Putamen (tissue), 1 donor: ENCODE data around the gene WDR18.

ENCODE experiments used
- DNase-seq: peaks from one replicate; pipeline ENCODE4 v3.0.0-alpha.2; 2016; ENCODE audit warnings: low spot score

Gene WDR18

DNA sequence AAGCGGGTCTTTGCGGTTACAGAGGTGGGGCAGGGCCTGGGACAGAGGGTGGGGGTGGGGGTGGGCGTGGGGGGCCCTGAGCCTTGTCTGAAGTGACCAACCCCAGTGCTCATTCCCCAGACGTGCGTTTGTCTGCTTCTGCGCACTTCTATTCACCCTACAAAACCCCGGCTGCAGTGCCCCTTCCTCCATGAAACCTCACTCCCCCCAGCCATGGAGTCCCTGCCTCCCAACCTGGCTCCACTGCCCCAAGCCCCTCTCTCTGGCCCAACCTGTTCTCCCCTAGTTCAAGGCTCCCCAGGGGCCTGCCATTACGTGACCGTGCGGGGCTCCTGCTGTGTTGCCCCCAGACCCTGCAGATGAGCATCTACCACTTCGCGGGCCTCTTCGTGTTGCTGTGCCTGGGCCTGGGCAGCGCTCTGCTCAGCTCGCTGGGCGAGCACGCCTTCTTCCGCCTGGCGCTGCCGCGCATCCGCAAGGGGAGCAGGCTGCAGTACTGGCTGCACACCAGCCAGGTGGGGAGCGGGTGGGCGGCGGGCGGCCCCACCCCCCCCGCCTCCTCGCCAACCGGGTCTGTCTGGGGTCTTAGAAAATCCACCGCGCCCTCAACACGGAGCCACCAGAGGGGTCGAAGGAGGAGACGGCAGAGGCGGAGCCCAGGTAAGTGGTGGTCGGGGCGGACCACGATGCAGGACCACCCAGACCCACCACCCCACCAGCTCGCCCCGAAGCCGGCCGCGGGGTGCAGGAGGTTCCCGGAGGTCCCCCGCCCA lies 24.3 kb downstream of the WDR18 start:
- no peak for DNase-seq

DNA sequence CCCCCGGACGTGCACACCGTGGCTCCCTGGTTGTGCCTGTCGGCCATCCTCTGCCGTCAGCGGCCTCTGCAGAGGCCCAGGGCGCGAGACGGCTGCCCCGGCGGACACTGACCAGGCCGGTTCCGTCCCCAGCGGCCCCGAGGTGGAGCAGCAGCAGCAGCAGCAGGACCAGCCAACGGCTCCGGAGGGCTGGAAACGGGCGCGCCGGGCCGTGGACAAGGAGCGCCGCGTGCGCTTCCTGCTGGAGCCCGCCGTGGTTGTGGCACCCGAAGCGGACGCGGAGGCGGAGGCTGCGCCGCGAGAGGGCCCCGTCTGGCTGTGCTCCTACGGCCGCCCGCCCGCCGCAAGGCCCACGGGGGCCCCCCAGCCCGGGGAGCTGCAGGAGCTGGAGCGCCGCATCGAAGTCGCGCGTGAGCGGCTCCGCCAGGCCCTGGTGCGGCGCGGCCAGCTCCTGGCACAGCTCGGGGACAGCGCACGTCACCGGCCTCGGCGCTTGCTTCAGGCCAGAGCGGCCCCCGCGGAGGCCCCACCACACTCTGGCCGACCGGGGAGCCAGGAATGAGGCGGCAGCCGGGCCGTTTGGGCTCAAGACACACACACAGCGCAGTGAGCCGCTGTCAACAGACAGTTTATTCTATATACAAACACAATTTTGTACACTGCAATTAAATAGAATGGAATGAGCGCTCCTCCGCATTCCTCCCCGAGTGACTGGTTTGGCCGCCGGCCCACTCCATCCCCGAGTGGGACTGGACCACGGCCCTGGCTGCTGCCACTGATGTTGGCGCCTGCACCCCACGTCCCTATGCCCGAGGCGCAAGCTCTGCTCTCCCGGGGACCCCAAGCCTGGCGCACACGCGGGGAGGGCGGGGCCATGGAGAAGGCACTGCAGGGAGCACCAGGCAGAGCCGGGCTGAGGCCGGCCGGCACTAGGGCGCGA lies 25.2 kb downstream of the WDR18 start:
- DNase-seq = no peak

DNA sequence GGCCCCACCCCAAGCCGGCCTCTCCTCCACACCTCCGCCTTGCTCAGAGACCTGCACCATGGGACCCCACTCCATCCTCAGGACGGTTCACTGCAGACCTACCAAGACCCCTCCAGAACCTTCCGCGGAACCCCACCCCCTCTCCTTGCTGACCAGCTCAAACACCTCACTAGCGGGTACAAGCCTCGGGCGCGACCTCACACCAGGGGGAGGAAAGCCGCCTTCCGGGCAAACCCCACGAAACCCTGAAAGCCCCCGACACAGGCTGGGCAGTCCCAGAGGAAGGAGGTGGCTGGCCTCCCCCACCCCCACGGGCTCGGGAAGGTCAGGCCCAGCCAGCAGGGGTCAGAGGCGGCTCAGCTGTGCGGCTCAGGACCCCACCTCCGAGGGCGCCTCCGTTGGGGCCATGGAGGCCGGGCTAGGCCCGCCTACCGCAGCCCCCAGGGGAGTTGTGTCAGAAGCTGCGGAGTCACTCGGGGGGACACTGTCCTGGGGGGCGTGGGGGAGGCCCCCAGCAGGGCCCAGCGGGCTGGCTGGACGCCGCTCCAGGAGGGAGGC lies 25.9 kb downstream of the WDR18 start:
- DNase-seq = no peak

DNA sequence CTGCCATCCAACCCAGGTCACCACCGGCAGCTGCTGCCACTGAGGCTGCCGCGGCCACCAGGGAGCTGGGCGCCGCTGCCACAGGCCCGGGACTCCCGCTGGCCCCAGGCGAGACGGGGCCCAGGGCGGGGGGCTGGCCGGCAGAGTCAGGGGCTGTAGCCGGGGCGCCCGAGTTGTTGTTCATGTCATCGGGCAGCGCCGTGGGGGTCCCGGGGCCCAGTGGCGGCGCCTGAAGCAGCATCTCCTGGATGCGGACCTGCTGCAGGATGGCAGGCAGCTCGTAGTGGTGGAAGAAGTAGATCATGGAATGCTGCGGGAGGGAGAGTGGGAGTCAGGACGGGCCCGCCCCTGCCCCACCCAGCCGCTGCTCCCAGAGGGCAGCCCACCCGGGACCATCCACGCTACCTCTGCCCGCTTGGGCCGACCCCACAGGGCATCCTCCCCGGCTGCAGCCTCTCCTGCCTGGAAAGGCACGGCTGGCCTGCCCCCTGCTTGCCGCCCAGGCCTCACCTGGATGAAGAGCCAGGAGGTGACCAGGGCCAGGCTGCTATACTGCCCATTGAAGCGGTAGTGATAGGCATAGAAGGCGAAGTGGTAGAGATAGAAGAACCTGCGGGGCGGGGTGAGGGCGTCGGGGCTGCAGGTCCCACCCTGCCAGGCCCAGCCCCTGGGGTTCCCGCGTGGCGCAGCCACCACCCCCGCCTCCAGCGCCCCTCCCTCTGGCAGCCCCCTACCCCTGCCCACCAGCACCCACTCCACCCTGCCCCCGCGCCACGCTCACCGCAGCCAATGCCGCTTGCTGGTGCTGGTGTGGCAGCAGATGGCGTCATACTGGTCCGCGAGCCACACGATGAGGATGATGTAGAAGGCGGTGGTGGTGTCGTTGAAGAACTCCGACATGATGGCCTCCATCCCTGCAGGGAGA lies 26.7 kb downstream of the WDR18 start:
- no peak for DNase-seq

DNA sequence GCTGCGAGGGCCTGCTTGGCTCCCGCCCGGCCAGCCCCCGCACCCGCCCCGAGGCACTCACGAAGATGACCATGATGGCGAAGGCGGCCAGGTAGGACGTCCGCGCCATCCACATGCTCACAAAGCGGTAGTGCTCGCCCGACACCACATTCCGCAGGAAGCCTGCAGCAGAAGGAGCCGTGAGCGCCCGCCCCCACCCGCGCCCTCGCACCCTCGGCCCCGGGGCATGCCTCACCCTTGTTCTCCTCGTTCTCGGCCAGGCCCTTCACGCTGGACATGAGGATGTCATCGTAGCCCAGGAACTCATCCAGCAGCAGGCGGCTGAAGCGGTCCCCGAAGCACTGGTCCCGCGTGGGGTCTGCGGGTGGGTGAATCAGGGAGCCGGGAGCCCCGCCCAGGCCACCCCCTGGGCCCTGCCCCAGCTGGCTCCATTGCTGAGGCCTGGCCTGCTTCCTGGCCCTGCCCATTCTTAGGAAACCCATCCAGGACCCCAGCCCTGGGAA lies 27.7 kb downstream of the WDR18 start:
- no peak for DNase-seq

DNA sequence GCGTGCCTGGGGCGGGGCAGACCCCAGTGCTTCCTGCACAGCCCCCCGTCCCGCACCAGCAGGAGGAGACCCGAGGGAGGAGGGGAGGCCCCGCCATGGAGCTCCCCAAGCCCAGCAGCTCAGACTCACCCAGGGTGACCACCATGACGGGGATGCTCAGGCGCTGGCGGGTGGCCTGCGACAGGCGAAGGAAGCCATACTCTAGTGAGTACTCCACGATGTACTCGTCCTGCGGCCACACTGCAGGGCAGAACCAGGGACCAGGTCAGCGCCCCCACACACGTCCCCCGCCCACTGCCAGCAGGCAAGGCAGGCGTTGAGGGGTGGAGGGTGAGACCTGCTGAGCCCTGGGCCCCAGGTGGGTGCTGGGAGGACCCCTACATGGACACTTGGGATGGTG lies 28.2 kb downstream of the WDR18 start:
- DNase-seq = no peak

DNA sequence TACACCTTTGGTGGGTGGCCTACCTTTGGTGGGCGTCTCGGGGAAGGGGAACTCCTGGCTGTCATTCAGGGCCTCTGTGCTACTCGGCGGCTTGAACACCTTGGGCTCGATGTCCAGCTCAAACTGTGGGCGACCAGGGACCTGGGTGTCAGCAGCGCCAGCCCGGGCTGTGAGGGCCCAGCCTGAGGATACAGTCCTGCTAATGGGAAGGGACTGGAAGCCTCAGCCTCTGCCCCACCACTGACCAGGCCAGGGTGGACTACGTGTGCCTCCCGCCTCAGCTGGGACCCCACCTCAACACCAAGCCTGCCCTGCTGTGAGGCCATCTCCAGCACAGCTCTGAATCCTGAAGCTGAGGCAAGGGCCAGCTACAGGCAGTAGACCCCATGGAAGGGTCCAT lies 29.1 kb downstream of the WDR18 start:
- DNase-seq = no peak

DNA sequence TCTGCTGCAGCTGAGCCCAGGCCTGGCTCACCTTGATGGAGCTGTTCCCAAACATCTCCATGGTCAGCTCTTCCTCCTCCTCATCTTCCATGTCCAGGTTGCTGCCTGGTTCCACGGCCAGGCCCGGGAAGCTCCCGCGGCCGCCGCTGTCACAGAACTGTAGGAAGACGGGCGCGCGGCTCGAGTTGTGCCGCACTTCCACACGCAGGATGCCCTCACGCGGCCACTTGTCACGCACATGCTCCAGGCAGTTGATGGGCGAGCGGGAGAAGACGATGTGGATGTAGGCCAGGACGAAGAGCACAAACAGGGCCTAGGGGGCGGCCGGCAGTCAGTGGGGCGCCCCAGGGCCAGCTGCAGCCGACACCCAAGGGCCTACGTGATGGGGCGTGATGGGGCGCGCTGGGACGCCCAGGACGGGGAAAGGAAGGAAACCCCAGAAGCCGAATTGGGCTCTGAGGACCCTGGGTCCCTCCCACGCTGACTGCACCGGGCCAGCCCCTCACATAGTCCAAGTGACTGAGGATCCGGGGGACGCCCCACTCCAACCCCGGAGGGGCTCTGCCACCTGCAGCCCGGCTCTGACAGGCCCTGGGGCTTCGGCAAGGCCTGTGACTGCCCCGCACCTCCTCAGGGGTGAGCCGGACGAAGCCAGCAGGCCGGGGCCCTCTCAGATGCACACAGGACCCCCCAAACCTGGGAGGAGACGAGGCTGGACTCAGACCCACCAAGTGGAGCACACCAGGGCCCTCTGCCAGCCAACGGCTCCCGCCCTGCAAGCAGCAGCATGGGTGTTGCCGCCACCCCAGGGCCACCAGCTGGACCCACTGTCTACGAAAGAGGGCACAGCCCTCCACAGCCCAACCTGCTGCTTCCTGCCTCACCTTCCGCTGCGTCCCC lies 30.3 kb downstream of the WDR18 start:
- no peak for DNase-seq

DNA sequence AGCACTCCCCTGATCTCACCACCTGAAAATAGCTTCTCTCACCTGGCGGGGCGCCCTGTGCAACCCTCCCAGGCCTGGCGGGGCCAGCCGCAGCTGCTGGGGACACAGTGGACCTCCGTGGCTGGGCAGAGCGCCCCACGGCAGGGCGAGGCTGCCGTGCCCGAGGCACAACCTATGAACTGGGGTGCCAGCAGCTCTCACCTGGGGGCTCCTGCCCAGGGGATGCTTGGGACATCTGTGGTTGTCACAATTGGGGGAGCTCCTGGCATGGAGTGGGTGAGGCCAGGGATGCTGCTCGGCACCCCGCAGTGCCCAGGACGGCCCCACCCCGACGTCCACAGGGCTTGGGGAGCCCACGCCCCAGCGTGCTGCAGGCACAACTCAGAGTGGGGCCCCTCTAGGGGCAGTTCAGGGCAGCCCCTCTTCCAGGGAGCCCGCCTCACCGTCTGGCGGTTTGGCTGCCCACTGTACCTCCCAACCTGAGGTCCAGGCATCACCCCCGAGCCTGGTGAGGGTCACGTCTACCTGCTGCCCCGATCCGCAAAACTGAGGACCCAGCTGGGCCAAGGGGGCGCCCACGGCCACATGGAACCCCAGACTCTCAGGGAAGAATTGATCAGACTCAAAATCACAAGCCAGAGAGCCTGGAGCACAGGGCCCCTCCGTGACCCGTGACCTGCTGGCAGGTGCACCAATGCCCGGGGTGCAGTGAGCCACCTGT lies 31.1 kb downstream of the WDR18 start:
- no peak for DNase-seq

DNA sequence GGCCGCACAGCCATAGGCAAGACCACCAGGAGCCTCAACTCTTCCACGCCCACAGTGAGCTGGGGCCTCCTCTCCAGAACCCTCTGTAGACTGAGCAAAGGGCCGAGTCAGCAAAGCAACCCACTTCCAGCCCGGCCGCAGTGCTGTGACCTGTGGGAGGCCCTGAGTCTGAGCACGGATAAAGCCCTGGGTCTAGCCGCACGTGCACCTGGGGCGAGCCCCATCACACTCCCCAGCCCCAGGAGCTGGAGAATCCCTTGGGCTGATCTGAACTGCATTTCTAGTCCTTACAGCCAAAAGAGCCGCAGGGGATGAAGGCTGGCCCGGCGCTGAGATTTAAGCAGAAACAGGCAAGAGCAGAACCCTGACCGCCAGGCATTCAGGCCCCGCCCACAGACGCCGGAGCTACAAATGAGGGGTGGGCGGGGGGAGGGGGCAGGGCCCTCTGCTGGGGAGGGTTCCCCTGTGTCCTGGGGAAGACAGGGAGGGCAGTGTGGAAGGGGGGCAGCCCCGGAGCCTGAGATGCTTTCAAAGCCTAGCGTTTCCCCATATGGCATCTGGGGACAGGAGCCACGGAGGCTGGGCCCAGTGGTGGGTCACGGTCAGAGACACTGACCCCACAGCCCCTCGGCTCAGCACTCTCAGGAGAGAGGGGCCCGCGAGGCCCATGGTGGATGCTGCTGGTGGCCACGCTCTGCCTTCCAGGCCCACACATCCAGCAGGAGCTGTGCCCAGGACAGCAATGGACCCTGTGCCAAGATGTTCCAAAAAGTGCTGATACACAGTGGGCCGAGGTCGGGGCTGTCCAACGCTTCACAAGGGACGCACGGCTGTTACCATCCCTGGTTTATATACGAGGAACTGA lies 31.9 kb downstream of the WDR18 start:
- DNase-seq = no peak

DNA sequence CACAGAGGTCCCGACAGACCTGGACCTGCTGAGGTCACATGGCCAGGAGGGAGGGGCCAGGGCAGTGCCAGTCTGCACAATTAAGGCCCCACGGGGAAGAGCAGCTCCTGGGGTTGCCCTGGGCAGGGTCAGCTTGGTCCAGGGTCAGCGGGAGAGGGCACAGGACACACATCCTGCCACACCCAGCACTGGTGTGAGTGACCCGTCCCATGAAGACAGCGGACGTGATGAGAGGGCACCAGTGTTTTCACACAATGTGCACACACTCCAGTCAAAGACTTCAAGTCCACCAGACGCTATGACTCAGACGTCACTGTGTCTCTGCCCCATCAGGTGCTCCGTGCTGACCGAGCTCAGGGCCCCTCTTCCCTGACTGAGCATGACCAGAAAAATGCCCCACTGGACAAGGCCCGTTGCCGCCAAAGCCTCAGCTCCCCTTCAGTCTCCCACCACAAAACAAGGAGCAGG lies 32.5 kb downstream of the WDR18 start:
- DNase-seq = no peak

DNA sequence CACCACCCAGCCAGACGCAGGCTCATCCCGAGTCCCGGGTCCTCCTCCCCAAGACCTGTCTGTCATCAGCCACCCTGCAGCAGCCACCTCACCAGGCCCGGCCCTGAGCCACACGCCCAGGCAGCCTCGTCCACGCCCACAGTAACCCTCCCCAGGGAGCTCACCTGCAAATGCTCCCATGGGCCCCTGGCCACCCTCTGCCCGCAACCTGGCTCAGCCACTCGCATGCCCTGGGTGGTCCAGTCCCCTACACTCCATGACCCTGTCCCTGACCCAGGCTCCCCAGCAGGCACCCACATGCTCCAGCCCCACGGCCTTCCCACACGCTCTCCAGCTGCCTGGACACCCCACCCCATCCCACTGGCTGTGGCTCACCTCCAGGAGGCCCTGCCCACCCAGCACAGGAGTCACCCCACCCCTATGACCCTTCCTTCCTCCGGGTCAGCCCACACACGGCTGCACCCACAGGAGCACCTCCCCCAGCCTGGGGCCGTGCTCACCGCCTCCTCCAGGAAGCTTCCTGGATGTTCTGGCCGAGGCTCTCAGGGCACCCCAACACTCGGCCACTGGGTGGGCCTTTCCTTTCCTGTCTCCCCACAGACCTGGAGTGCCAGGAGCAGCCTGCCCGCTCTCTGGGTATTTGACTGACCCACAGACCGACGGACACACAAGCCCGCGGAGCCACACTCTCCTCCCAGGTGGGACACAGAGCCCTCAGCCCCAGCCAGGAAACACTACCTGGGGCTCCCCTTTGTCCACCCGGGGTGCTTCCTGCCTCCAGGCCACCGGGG lies 33.2 kb downstream of the WDR18 start:
- DNase-seq = no peak

DNA sequence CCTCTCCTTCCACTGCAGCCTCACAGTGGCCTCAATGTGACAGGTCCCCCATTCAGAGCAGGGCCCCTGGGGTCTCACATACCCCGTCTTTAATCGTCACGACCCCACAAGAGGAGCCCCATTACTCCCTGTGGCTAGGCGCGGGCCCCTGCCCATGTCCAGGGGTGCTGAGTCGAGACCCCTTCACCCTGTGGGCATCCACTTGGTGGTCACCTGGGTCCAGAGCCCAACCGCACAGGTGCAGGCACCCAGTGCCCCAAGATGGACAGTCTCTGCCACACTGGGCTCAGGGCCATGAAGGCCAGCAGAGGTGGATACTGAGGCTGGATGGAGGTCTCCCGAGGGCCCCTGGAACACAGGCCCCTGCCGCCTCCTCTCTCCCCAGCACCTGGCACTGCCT lies 33.8 kb downstream of the WDR18 start:
- DNase-seq = no peak

DNA sequence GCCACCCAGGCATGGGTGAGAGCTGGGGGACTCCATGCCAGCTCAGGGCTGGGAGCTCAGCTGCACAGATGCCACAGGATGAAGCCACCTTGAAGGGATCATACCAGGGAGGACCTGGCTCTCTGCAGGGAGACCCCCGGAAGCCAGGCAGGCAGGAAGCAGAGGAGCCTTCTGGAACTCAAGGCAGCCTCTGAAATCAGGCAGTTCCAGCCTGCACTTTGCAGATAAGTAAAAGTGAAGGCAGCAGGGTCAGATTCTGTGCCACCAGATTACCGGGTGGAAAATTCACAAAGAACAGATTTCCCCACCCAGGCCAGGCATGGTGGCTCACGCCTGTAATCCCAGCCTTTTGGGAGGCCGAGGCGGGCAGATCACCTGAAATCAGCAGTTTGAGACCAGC lies 34.2 kb downstream of the WDR18 start:
- DNase-seq = no peak

DNA sequence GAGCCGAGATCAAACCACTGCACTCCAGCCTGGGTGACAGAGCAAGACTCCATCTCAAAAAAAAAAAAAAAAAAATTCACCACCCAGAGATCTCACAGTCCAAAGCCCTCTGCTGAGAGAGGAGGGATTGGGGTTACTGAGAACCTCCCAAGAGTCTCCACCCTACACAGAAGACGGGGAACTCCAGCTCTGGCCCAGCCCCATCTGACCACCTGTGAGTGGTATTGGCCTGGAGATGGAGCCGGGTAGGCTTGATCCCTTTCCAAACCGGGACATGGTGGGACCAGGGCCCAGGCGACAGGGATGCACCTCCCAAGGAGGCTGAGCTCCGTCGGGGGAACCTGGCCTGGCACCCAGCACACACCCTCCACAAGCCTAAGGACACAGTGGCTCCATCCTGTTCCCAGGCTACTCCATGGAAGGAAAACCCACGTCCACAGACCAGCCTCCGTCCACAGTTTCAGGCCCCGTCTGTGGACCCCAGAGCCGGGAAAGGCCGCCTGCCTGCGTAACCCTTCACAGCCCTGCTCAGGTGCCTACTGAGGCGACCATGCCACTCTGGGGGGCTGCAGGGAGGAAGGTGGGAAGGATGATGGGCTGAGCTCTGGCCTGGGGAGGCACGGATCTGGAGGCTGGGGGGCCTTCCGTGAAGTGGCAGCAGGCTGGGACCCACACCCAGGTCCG lies 34.9 kb downstream of the WDR18 start:
- DNase-seq = no peak

DNA sequence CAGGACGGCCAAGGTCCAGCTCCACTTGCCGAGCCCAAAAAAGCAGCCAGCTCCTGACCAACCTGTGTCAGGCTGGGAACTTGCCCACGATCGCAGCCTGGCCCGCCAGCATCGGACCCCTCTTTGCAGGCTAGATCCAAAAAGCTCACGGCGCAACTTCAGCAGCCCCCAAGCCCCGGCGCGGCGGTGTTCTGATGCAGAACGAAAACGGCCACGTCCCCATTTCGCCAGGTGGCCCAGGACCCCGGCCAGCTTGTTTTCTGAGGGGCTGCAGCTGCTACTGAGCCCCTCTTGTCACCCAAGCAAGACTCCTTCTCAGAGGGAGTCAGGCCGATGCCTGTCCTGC lies 35.4 kb downstream of the WDR18 start:
- no peak for DNase-seq
